H1 (cell line): ENCODE data around the gene SBF2. TPM values are rescaled to one million over a fixed set of nuclear protein-coding genes. Genes with fewer than 3 reads are reported as not detected.

Experiments
- ASH2L ChIP-seq: fragments of 200-600, 300-600 bp; sonication (generic); IDR thresholded peaks from one replicate; pipeline ENCODE4 v1.7.1; 2017; ENCODE audit warnings: low read length
- CTBP2 ChIP-seq: IDR thresholded peaks from 2 replicates; pipeline ENCODE4 v1.7.0; 2011; ENCODE audit warnings: borderline replicate concordance, mild to moderate bottlenecking, moderate library complexity, mixed read lengths, low read length; ENCODE audit not compliant: insufficient read depth, insufficient read length
- CTCF ChIP-seq, 3 experiments: IDR thresholded peaks; 1 replicate in 2 of 3; 2 replicates in 1 of 3; pipeline versions ENCODE4 v1.5.1 to v1.6.1; 2011; ENCODE audit warnings: low read length in 3 of 3, mild to moderate bottlenecking in 3 of 3, inconsistent platforms in 2 of 3, low read depth in 1 of 3, moderate library complexity in 1 of 3; ENCODE audit not compliant: insufficient read depth in 1 of 3; ENCODE audit errors: control extremely low read depth in 1 of 3
- KDM1A ChIP-seq: fragments of 200-600, 300-600 bp; sonication (generic); IDR thresholded peaks from 2 replicates; pipeline ENCODE4 v1.7.1; 2016; ENCODE audit warnings: mild to moderate bottlenecking, low read length, borderline replicate concordance
- NANOG ChIP-seq: IDR thresholded peaks from 2 replicates; pipeline ENCODE4 v1.6.1; 2011; ENCODE audit warnings: low read length, low read depth, mild to moderate bottlenecking, inconsistent platforms; ENCODE audit not compliant: insufficient read depth, poor library complexity, severe bottlenecking
- NRF1 ChIP-seq: IDR thresholded peaks from 2 replicates; pipeline ENCODE4 v1.6.1; 2011; ENCODE audit warnings: mild to moderate bottlenecking, low read depth, low read length, improper control_type of control experiment
- RAD21 ChIP-seq, 2 experiments: IDR thresholded peaks in 1 of 2; conservative IDR thresholded peaks in 1 of 2; 2 replicates each; pipeline ENCODE4 v1.6.1; 2011; ENCODE audit warnings: low read depth in 2 of 2, low read length in 2 of 2, improper control_type of control experiment in 1 of 2, inconsistent platforms in 1 of 2, mild to moderate bottlenecking in 1 of 2, moderate library complexity in 1 of 2
- RNF2 ChIP-seq: fragments of 200-900, 300-1000 bp; sonication (generic); IDR thresholded peaks from 2 replicates; pipeline ENCODE4 v1.7.1; 2016; ENCODE audit warnings: borderline replicate concordance, low read depth, mild to moderate bottlenecking, antibody characterized with exemption, low read length; ENCODE audit not compliant: poor library complexity, severe bottlenecking; ENCODE audit errors: missing control alignments
- SIRT6 ChIP-seq: IDR thresholded peaks from one replicate; pipeline ENCODE4 v1.7.1; 2012; ENCODE audit warnings: low read length, inconsistent platforms
- SP2 ChIP-seq: IDR thresholded peaks from 2 replicates; pipeline ENCODE4 v1.6.1; 2012; ENCODE audit warnings: mild to moderate bottlenecking, low read length, inconsistent platforms
- polyA plus RNA-seq, 7 experiments: library from polyadenylated mRNA; depleted of rRNA in 3 of 7; stranded (reverse) in 5 of 7; unstranded in 2 of 7; fragments of >200 nt in 5 of 7; fragments of 200-250 nt in 2 of 7; gene quantifications; 1 replicate in 5 of 7; 2 replicates in 1 of 7; 4 replicates in 1 of 7; pipeline versions ENCODE4 v1.2.1 to v1.2.3, GENCODE V29; 2011 to 2013; ENCODE audit warnings: missing spikeins in 2 of 7, mixed read lengths in 2 of 7
- total RNA-seq: library from RNA; stranded (reverse); fragmentation: NEBNext Ultra II Directional; extraction: Animal tissue kit (Norgen Biotek cat#: 25700); gene quantifications from 2 replicates; pipeline ENCODE4 v1.2.1, GENCODE V29; 2021

The SBF2 gene
- total and polyA plus RNA-seq, 2 of the 8 experiments (the other 6 are each of a cell fraction or from before 2014, with no cell fraction given) = 36.7 to 50.5 TPM

GRCh38 chr11:9748361-9748970 is 545.6 kb downstream of the SBF2 start (continued):
- TF ChIP-seq ASH2L = no peak
- TF ChIP-seq SIRT6 = no peak
- peak; percentile 88 to 90 for TF ChIP-seq RAD21 (IDR thresholded peaks at IDR 0.05 in 1 of 2, conservative IDR thresholded peaks at IDR 0.05 in 1 of 2; ENCODE audit: low read depth in 2 of 2, low read length in 2 of 2)
- peak; percentile 42 to 83 (median 83) for TF ChIP-seq CTCF (IDR thresholded peaks at IDR 0.05; ENCODE audit: control extremely low read depth in 1 of 3, insufficient read depth in 1 of 3, low read depth in 1 of 3, low read length in 3 of 3)
- no peak for TF ChIP-seq SP2
- no peak for TF ChIP-seq CTBP2
- peak; percentile 70 for TF ChIP-seq KDM1A
- no peak for TF ChIP-seq NANOG
- TF ChIP-seq NRF1 = no peak
- TF ChIP-seq RNF2 = no peak
